Natural killer cell (primary cell): ENCODE measurements around the gene NT5E. TPM values are rescaled to one million over a fixed set of nuclear protein-coding genes. Genes with fewer than 3 reads are reported as not detected.

Experiments used
- ATAC-seq, 3 donors: fragments of 150-1000 bp in 2 of 3; fragments of 200-7000 bp in 1 of 3; cut with Tn5 transposase; 1 replicate in 1 of 3; 2 replicates in 2 of 3; pipeline ENCODE4 v1.10.0; 2021; ENCODE audit warnings: mild to moderate bottlenecking in 2 of 3, moderate library complexity in 2 of 3
- DNase-seq, 2 donors: peaks; one replicate each; pipeline versions ENCODE4 v3.0.0 to v3.0.0-alpha.2; 2013 to 2021; ENCODE audit warnings: mixed read lengths in 1 of 2
- H3K27ac ChIP-seq: one replicate; pipeline ENCODE4 v1.5.1; 2013; ENCODE audit warnings: mild to moderate bottlenecking, low read length
- H3K27me3 ChIP-seq: one replicate; pipeline ENCODE4 v1.6.1; 2013; ENCODE audit warnings: low read length; ENCODE audit not compliant: control insufficient read depth, insufficient read depth
- H3K36me3 ChIP-seq: one replicate; pipeline ENCODE4 v1.6.1; 2013; ENCODE audit warnings: low read length; ENCODE audit not compliant: control insufficient read depth, insufficient read depth
- H3K4me1 ChIP-seq: one replicate; pipeline ENCODE4 v1.6.1; 2013; ENCODE audit warnings: low read length; ENCODE audit not compliant: control insufficient read depth, insufficient read depth
- H3K4me3 ChIP-seq: one replicate; pipeline ENCODE4 v1.5.1; 2013; ENCODE audit warnings: low read length
- H3K9me3 ChIP-seq: one replicate; pipeline ENCODE4 v1.6.1; 2013; ENCODE audit warnings: low read length; ENCODE audit not compliant: control insufficient read depth, insufficient read depth
- H3K27ac Mint-ChIP-seq, 2 donors: one replicate each; pipeline ENCODE4 v1.8.0; 2022; ENCODE audit warnings: mild to moderate bottlenecking in 2 of 2, mixed read lengths in 2 of 2, moderate library complexity in 1 of 2
- H3K27me3 Mint-ChIP-seq, 2 donors: one replicate each; pipeline ENCODE4 v1.8.0; 2022; ENCODE audit warnings: low read depth in 2 of 2, mixed read lengths in 2 of 2
- H3K36me3 Mint-ChIP-seq: one replicate; pipeline ENCODE4 v1.8.0; 2022; ENCODE audit warnings: mixed read lengths
- H3K4me1 Mint-ChIP-seq, 2 donors: one replicate each; pipeline ENCODE4 v1.8.0; 2022; ENCODE audit warnings: mixed read lengths in 2 of 2
- H3K4me3 Mint-ChIP-seq: one replicate; pipeline ENCODE4 v1.8.0; 2022; ENCODE audit warnings: mild to moderate bottlenecking, moderate library complexity, mixed read lengths
- H3K9me3 Mint-ChIP-seq, 2 donors: one replicate each; pipeline ENCODE4 v1.8.0; 2022; ENCODE audit warnings: mixed read lengths in 2 of 2
- WGBS: methylation state at CpG from one replicate; pipeline ENCODE4 v1.1.7; 2013; ENCODE audit warnings: missing lambda C conversion rate; ENCODE audit not compliant: insufficient coverage; 5-methylcytosine and 5-hydroxymethylcytosine counted together
- intact Hi-C: fragments of 100-400 bp; cut with micrococcal nuclease; formaldehyde crosslinking; loops from one replicate; pipeline ENCODE4 v1.14.2; 2022
- total RNA-seq, 4 donors: library from RNA; stranded (reverse); fragments of 120-200 nt in 1 of 4; gene quantifications; one replicate each; pipeline versions ENCODE4 v1.2.3 to v1.2.4, GENCODE V29; 2013 to 2022
- TF ChIP-seq, protein P1 (sequence below): fragments of 200-600 bp; IDR thresholded peaks from one replicate; pipeline ENCODE4 v1.8.0; 2022; ENCODE audit warnings: antibody characterized with exemption

The NT5E gene
- total RNA-seq, 3 donors from 2014 or later (not counting 1 experiment from before 2014, with no cell fraction given) = 0.57 to 0.70 TPM; not detected in 1

DNA sequence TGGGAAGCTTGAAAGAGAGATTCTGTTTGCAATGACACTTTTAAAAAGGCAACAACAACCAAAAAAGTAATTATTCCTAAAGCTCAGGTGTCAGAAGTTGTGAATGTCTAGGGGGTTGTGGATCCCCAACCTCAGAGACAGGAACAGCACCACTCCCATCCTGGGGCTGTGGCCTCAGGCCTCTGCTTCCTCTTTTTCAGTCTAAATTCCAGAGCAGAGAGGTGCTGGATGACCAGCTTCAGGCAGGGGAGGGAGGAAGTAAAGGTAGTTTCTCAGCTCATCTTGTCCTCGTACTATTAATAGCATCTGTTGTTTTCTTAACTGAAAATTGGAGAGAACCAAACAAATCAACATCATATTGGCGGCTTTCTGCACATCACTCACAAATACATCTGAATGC lies 8.3 kb downstream of the NT5E start:
- TF ChIP-seq, protein P1, sequence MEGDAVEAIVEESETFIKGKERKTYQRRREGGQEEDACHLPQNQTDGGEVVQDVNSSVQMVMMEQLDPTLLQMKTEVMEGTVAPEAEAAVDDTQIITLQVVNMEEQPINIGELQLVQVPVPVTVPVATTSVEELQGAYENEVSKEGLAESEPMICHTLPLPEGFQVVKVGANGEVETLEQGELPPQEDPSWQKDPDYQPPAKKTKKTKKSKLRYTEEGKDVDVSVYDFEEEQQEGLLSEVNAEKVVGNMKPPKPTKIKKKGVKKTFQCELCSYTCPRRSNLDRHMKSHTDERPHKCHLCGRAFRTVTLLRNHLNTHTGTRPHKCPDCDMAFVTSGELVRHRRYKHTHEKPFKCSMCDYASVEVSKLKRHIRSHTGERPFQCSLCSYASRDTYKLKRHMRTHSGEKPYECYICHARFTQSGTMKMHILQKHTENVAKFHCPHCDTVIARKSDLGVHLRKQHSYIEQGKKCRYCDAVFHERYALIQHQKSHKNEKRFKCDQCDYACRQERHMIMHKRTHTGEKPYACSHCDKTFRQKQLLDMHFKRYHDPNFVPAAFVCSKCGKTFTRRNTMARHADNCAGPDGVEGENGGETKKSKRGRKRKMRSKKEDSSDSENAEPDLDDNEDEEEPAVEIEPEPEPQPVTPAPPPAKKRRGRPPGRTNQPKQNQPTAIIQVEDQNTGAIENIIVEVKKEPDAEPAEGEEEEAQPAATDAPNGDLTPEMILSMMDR = no peak
- H3K27me3 Mint-ChIP-seq = peaks cover 36 to 51% of the 10 kb centered on the region in 2 donors
- ATAC-seq (no peak), DNase-seq (no peak)
- H3K36me3 Mint-ChIP-seq = no peaks in the 10 kb centered on the region
- H3K27ac ChIP-seq = no peak overlapping the region
- peaks cover 29 to 36% of the 10 kb centered on the region in 2 donors for H3K4me1 Mint-ChIP-seq
- peaks cover 34% of the 10 kb centered on the region for H3K4me1 ChIP-seq
- 58% methylated on average over 2 of the region's 2 CpGs for WGBS
- H3K27me3 ChIP-seq = no peaks in the 10 kb centered on the region
- no peaks in the 10 kb centered on the region for H3K9me3 ChIP-seq
- no peaks in the 10 kb centered on the region for H3K36me3 ChIP-seq
- no peak overlapping the region for H3K4me3 Mint-ChIP-seq
- no peak overlapping the region for H3K4me3 ChIP-seq
- intact Hi-C loops = no loop called here
- H3K9me3 Mint-ChIP-seq = no peaks in the 10 kb centered on the region
- H3K27ac Mint-ChIP-seq = no peak overlapping the region

GRCh38 chr6:85458782-85459181 lies 8.9 kb downstream of the NT5E start:
- Histone ChIP-seq H3K4me3 (no peak overlapping the region), H3K27ac (no peak overlapping the region), H3K4me1 (peaks cover 31% of the 10 kb centered on the region), H3K36me3 (no peaks in the 10 kb centered on the region), H3K9me3 (no peaks in the 10 kb centered on the region), H3K27me3 (peaks cover 4% of the 10 kb centered on the region)
- peaks cover 41 to 57% of the 10 kb centered on the region in 2 donors for H3K27me3 Mint-ChIP-seq
- WGBS = 100% methylated on average over 3 of the region's 3 CpGs
- TF ChIP-seq, protein P1 = no peak
- intact Hi-C loops = no loop called here
- ATAC-seq (no peak), DNase-seq (no peak)
- no peak overlapping the region for H3K4me3 Mint-ChIP-seq
- peaks cover 35 to 40% of the 10 kb centered on the region in 2 donors for H3K4me1 Mint-ChIP-seq
- no peaks in the 10 kb centered on the region for H3K9me3 Mint-ChIP-seq
- H3K36me3 Mint-ChIP-seq = no peaks in the 10 kb centered on the region
- H3K27ac Mint-ChIP-seq = no peak overlapping the region

DNA sequence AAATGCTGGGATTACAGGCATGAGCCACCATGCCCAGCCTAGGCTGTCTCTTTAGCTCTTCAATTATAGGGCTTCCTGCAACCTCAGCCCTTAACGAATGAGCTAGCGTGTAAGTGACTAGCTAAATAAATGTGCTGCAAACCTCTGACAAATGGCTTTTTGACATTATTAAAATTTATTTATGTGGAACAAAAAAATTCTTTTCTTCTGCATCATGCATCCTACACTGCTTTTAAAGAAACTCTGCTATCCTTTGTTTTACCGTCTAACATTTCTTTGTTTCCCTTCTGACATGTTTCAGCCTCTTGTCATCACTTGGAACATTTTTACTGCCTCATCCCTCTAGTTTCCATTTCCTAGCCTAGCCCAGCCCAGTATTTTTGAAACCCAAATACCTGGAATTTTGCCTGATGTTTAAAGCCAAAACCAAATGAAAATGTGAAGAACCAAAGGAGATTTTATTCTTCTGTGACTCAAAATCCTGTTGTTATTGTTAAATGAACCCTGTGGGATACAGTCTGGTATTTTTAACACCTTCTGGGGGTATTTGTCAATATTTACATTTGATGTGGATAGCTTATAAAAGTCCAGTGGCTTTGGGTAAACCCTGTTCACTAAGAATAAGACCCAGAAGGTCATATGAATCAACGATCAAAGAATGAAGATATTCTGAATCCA lies 9.5 kb downstream of the NT5E start:
- Mint-ChIP-seq H3K4me3 (no peak overlapping the region), H3K9me3 (no peaks in the 10 kb centered on the region), H3K27ac (no peak overlapping the region), H3K36me3 (no peaks in the 10 kb centered on the region), H3K4me1 (peaks cover 39 to 44% of the 10 kb centered on the region in 2 donors), H3K27me3 (peaks cover 39 to 57% of the 10 kb centered on the region in 2 donors)
- Histone ChIP-seq H3K4me1 (peaks cover 31% of the 10 kb centered on the region), H3K36me3 (no peaks in the 10 kb centered on the region), H3K27ac (no peak overlapping the region), H3K9me3 (no peaks in the 10 kb centered on the region), H3K4me3 (no peak overlapping the region), H3K27me3 (peaks cover 4% of the 10 kb centered on the region)
- ATAC-seq (no peak), DNase-seq (no peak)
- 93% methylated on average over 3 of the region's 4 CpGs for WGBS
- intact Hi-C loops = no loop called here
- TF ChIP-seq, protein P1 = no peak
